ENCODE data around the gene RPL36. TPM values are rescaled to one million over a fixed set of nuclear protein-coding genes. Genes with fewer than 3 reads are reported as not detected.

The RPL36 gene
- total and polyA plus RNA-seq, 9 of the 15 experiments (the other 6 are each of a cell fraction or from before 2014, with no cell fraction given) = 350 to 3,412 (median 1,507) TPM

GRCh38 chr19:5687360-5688198 is 2.5 kb upstream of the RPL36 start (continued):
- no peak for TF ChIP-seq CHD1 (IDR thresholded peaks at IDR 0.05; ENCODE audit: low read length)
- TF ChIP-seq SAFB2 (IDR thresholded peaks at IDR 0.05; ENCODE audit: borderline replicate concordance, low read depth, low read length, severe bottlenecking) = no peak
- TF ChIP-seq ZNF274 (IDR thresholded peaks at IDR 0.05; ENCODE audit: borderline replicate concordance, low read depth, low read length) = no peak
- no peak for TF ChIP-seq CREB1 (IDR thresholded peaks at IDR 0.05)
- no peak for TF ChIP-seq CREB1 (CRISPR knock-in tag; IDR thresholded peaks at IDR 0.05)
- TF ChIP-seq TEAD2 (tag; IDR thresholded peaks at IDR 0.05) = no peak
- TF ChIP-seq POLR3G (IDR thresholded peaks at IDR 0.05; ENCODE audit: extremely low read depth, insufficient read length, insufficient replicate concordance) = no peak
- TF ChIP-seq EWSR1 (IDR thresholded peaks at IDR 0.05; ENCODE audit: borderline replicate concordance, low read depth, partially characterized antibody) = no peak
- TF ChIP-seq JUN (IDR thresholded peaks at IDR 0.05; ENCODE audit: borderline replicate concordance, low read depth, low read length) = no peak
- no peak for TF ChIP-seq JUN (CRISPR knock-in tag; IDR thresholded peaks at IDR 0.05; ENCODE audit: borderline replicate concordance)
- no peak for TF ChIP-seq ASH1L (IDR thresholded peaks at IDR 0.05; ENCODE audit: borderline replicate concordance, low read depth, partially characterized antibody)
- no peak for TF ChIP-seq BCLAF1 (IDR thresholded peaks at IDR 0.05; ENCODE audit: borderline replicate concordance in 1 of 2, control insufficient read depth in 1 of 2, low read depth in 2 of 2, low read length in 1 of 2)
- TF ChIP-seq SIN3B (IDR thresholded peaks at IDR 0.05; ENCODE audit: low read depth) = no peak
- no peak for TF ChIP-seq ZNF583 (CRISPR knock-in tag; IDR thresholded peaks at IDR 0.05)
- no peak for TF ChIP-seq TCF15 (CRISPR knock-in tag; IDR thresholded peaks at IDR 0.05)
- TF ChIP-seq MAFG (tag; conservative IDR thresholded peaks at IDR 0.05) = no peak
- TF ChIP-seq SIX5 (IDR thresholded peaks at IDR 0.05; ENCODE audit: borderline replicate concordance in 1 of 2, insufficient read depth in 1 of 2, low read depth in 1 of 2, low read length in 2 of 2) = no peak
- no peak for TF ChIP-seq GTF3C2 (IDR thresholded peaks at IDR 0.05; ENCODE audit: borderline replicate concordance, extremely low read depth, insufficient read length)
- TF ChIP-seq MXD1 (CRISPR knock-in tag; IDR thresholded peaks at IDR 0.05; ENCODE audit: borderline replicate concordance, poor library complexity, severe bottlenecking) = no peak

Measured in K562 (cell line).